Inflammatory macrophage treated with lipopolysaccharide for 4 hours (primary cell): ENCODE data around the gene MLC1.

Source experiments
- DNase-seq: peaks from one replicate; pipeline ENCODE4 v3.0.0-alpha.2; 2020

The MLC1 gene

DNA sequence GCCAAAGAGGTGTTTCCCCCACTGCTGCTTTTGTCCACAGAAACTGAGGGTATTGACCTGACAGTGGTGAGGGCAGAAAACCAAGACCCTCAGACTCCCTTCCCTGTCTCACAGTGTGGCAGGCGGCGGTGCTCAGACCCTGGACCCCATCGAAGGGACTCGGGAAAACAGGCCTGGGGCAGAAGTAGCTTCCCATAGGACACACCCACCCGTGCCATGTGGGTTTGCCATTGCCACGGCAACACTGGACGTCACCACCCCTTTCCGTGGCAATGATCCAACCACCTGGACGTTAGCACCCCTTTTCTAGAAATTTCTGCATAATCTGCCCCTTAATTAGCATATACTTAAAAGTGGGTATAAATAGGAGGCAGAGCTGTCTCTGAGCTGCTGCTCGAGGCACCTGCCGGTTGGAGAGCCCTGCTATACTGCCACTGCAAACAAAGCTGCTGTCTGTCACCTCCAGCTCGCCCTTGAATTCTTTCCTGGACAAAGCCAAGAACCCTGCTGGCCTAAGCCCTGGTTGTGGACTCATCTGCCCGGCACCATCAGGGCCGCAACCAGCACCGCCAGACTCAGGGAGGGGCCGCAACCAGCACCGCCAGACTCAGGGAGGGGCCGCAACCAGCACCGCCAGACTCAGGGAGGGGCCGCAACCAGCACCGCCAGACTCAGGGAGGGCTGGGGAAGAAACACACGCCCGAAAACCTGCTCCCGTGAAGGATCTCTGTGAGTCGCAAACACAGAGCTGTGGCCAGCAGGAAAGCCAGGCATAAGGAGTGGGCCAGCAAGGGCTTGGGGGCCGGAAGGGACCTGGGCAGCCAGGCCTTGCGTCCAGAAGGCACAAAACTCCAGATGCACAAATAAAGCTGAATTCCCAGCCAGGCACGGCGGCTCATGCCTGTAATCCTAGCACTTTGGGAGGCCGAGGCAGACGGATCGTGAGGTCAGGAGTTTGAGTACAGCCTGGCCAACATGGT lies 10.4 kb downstream of the MLC1 start:
- no peak for DNase-seq

DNA sequence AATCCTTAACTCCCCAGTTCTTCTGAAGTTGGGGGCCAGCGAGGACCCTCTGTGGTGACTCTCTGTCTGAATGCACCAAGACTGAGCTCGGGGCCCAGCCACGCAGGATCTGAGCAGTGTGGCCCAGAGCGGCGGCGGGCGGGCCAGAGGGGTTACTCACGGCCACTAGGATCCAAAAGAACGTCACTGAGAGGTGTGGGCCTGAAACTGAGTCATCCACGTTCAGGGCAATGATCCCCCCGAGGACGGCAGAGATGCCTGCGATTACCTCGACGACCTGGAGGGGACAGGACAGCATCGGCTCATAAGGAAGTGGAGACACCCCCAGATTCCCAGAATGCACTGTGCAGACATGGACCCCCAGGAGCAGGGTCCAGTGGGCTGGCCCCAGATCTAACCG lies 11.2 kb downstream of the MLC1 start:
- DNase-seq, result no peak

DNA sequence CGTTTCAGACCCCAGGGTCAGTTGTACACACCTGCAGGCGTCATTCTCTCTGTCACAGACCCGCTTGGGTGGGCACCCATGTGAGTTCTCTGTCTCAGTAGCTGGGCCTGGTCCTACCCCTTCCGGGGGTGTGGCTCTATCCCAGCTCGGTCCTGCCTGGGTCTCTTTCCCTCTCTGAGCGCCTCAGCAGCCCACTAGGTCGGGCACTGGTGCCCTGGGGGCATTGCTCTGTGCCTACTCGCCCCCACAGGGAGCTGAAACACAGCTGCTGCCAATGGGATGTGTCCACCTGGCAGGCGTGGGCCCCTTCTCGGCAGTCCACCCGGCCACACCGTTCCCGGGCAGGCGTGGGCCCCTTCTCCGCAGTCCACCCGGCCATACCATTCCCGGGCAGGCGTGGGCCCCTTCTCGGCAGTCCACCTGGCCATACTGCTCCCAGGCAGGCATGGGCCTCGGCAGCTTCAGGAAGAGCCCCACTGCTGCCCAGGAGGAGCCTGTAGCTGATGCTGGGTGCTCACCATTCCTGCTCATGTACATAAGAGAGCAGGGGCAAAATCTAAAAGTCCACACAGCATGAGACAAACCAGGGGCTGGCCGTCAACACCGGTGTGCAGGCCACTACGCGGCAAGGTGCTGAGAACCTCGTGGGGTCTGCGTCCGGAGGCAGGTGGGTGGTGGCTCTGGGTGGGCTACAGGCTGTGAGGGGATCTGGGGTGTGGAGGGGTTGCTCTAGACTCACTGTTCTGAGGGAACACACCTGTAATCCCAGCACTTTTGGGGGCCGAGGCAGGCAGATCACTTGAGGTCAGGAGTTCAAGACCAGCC lies 12.3 kb downstream of the MLC1 start:
- DNase-seq, result no peak

DNA sequence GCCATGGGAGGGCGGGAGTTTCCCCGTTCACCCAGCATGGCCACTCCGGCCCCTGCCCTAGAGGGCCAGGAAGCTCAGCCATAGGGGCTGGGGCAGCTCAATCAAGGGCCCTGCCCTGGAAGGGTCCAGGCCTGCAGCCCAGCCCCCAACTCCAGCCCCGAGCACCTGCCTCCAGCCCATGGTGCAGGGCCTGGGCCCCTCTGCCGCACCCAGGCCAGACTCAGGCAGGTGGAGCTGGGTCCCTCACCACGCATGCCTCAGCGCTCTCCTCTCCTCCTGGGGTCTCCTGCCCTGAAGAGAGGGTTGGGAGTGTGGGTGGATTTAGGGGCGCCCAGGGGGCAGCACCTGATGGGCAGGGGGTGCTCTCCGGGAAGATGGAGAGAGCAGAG lies 13.1 kb downstream of the MLC1 start:
- no peak for DNase-seq

DNA sequence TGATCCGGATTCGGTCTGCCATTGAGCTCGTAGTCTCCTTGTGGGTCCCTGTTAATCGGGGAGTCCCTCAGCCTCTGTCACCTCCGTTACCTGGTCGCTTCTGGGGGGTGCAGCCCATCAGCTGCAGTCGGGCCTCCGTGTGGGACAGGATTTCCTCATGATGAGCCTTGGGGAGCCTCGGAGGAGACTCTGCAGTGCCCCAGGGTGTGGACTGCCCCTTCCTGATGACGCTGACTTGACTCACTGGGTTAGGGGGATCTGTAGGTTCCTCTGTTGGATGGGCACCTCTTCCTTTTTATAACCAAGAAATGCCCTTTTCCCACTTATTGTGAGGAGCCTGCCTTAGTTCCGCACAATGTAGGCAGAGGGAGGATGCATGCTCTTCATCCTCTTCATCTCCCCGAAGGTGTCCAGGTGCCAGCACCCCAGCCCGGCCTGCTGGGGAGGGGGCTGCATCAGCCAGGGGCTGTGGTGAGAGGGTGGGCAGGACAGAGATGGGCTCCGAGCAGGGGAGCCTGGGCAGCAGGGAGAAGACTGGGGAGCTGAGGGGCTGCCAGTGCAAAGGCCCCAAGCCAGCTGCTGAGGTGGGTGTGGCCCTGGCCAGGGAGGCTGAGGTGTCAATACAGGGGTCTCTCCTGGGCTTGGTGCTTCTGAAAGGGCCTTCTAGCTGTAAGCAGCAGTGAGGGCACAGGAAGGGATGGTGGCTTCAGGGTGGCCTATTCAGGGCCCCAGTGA lies 13.6 kb downstream of the MLC1 start:
- DNase-seq, result no peak

DNA sequence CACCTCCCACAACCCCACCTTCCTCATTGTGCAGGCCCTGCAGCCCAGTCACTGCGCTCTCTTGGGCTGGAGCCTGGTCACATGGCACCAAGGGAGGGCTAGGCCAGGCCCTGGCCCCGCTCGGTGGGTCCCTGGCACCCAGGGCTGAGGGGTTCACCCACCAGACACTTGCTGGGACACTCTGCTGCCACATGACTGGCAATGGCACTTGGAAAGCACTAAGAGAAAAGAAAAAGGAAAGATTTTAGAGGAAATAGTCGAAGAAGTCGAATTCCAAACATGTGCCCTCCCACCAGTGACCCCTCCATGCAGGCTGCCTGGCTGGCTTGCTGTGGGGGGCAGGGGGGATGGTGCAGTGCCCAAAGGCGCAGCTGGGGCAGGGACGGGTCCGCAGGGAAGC lies 14.9 kb downstream of the MLC1 start:
- no peak for DNase-seq

DNA sequence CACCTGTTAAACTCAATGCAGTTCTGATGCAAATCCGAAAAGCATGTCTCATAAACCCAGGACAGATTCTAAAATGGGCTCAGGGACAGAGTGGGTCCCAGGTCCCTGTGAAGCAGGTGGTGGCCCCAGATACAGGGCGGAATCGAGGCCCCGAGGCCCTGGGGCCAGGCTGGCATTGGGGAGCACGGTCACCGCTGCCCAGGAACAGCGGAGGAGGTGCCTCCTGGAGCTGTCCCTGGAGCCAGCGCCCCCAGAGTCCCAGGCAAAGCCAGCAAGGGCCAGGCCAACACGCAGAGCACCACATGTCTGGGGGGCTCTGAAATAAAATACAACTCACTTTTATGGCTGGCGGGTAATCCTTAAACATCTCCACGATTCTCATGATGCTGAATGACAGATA lies 17.1 kb downstream of the MLC1 start:
- DNase-seq, result no peak

DNA sequence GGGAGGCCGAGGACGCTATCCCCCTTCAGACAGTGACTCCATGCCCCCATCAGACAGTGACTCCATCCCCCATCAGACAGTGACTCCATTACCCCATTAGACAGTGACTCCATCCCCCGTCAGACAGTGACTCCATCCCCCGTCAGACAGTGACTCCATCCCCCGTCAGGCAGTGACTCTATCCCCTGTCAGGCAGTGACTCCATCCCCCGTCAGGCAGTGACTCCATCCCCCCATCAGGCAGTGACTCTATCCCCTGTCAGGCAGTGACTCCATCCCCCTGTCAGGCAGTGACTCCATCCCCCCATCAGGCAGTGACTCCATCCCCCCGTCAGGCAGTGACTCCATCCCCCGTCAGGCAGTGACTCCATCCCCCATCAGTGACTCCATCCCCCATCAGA lies 18.0 kb downstream of the MLC1 start:
- DNase-seq, result no peak

DNA sequence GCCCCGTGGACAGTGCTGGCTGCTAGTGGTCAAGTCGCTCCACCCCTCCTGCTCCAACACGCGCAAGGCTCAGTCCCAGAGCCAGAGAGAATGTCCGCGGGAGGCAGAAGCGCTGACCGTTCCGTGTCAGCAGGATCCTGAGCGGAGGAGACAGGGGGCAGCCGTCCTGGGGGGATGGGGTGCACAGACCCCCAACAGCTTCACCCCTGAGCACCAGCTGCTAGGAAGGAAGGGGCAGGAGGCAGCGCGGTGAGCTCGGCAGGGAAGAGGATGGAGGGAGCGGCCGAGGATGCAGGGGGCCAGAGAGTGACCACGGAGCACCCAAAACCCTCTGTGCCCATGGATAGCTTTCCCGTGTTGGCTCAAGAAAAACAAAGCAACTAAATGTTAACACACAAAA lies 20.8 kb downstream of the MLC1 start:
- no peak for DNase-seq

DNA sequence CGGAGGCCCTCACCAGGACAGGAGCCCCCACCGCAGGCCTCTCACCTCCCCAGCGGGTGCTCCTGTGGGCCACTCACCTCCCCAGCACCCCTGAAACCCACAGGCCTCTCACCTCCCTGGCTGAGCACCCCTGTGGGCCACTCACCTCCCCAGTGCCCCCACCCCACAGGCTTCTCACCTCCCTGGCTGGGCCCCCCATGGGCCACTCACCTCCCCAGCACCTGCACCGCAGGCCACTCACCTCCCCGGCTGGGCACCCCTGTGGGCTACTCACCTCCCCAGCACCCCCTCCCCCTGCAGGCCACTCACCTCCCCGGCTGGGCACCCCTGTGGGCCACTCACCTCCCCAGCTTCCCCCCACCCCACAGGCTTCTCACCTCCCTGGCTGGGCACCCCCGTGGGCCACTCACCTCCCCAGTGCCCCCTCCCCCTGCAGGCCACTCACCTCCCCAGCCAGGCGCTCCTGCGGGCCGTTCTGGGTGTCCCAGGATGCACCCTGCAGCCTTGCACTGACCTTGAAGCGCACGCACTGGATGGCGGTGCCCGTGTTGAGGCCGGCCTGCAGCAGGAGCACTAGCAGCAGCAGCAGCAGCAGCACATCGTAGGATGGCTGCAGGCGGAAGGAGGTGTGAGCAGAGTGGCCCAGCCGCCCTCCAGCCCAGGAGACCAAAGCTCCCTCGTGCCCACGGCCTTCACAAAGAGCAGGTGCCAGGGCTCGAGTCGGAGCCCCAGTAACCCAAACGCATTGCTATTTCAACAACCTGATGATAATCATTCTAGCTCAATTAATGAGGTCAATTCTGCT lies 21.4 kb downstream of the MLC1 start:
- DNase-seq, result no peak

DNA sequence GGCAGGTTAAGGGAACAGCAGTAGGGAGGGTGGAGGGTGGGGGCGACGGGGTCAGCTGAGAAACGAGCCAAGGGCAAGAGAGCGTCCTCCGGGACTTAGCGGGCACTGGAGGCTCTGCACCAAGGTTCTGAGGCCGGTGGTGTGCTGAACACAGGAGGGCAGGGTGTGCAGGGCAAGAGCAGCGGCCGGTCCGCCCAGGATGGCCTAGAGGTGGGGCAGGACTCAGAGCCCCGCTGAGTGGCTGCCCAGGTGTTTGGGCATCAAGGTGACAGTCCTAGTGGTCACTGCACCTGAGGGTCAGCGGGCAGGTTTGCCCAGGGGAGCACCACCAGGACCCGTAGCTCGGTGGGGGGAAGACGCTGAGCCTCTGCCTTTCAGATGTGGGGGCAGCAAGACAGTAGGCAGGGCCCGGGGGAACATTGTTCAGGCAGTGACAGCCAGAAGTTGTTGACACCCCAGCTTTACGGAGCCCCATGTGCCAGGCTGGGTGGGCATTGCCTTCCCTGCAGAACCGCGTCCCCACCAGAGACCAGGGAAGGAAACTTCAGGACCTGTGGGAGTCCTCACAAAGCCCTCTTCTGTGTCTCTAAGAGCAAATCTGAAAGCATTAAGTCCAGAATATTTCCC lies 22.6 kb downstream of the MLC1 start:
- no peak for DNase-seq

DNA sequence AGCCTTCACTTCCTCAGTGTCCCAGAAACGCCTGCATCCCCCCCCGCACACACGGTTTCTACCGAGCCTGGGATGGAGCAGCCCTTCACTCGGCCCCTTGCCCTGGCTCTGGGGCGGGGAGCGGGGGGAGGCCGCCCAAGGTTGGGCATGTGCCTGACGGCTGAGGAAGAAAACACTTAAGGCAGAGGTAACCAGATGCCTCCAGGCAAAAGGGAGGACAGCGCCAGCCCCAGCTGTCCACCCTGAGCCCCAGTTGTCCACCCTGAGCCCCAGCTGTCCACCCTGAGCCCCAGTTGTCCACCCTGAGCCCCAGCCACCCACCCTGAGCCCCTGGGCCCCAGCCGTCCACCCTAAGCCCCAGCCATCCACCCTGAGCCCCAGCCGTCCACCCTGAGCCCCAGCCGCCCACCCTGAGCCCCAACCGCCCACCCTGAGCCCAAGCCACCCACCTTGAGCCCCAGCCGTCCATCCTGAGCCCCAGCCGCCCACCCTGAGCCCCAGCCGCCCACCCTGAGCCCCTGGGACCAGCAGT lies 23.3 kb downstream of the MLC1 start:
- DNase-seq, result no peak

DNA sequence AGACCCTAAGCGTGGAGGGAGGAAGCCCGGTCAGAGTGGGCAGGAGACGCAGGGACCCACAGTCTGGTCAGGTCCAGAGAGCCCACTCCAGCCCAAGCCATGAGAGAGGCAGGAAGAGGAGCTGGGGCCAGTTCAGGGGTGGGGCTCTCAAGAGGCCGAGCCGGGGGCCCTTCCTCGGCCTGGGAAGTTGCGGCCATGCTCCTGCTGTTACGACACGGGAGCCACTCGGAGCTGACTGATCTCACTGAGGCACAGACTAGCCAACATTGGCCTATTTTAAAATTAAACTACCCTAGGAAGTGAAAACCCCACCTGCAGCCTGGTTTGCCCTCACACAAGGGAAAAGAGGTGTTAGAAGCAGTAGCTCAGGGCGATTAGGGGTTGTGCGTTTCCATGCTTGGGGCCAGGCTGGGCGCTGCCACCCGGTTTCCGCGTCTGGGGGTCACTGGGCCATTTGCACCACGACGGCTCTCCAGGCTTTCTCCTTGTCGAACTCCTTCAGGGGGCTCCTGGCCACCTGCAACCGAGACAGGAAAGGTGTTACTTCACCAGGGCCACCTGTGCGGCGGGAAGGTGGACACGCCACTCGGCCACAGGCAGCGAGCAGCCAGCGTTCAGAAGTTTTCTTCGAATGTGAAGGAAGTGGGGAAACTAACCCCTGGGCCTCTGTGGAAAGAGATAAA lies 23.9 kb downstream of the MLC1 start:
- no peak for DNase-seq

DNA sequence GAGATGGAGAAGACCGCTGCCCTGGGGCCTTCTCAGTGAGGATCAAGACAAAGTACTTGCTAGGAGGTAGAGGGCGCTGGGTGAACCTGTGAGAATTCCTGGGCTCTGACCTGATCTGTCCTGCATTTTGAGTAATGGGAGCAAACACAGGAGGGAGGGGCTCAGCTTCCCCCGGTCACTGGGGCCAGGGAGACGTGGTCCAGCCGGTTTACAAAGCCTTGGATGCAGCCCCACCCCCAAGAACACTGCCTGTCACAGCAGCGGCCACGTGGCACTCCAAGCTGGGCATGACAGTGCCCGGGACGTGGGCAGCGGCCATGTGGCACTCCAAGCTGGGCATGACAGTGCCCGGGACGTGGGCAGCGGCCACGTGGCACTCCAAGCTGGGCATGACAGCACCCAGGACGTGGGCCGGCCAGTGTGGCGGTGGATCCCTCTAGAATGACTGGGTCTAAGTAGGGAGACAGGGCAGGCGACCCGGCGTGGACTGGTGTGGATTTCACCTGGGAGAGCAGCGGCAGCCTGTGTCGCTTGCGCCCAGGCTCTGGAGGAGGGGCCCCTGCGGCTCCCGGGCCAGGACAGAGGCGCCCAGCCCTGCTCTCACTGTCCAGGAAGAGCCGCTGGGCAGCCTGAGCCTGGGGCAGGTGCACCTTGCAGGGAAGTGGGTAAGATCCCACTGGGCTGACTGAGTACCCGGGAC lies 24.6 kb downstream of the MLC1 start:
- no peak for DNase-seq

DNA sequence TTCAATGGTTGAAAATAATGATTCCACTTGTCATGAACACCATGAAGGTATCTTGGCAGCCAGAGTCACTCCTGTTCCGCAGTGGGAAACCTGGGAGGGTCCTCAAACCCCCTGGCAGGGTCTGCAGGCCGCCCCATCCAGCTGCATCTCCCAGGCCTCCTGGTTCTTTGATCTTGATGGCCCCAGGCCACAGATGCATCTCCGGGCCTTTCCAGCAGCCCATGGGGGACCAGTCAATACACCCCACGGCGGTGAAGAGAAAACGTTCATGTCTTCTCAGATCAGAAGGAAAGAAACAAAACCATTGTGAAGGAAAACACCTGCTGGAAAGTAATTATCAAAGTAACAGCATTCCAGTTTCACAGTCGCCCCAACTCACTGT lies 25.4 kb downstream of the MLC1 start:
- DNase-seq, result no peak

DNA sequence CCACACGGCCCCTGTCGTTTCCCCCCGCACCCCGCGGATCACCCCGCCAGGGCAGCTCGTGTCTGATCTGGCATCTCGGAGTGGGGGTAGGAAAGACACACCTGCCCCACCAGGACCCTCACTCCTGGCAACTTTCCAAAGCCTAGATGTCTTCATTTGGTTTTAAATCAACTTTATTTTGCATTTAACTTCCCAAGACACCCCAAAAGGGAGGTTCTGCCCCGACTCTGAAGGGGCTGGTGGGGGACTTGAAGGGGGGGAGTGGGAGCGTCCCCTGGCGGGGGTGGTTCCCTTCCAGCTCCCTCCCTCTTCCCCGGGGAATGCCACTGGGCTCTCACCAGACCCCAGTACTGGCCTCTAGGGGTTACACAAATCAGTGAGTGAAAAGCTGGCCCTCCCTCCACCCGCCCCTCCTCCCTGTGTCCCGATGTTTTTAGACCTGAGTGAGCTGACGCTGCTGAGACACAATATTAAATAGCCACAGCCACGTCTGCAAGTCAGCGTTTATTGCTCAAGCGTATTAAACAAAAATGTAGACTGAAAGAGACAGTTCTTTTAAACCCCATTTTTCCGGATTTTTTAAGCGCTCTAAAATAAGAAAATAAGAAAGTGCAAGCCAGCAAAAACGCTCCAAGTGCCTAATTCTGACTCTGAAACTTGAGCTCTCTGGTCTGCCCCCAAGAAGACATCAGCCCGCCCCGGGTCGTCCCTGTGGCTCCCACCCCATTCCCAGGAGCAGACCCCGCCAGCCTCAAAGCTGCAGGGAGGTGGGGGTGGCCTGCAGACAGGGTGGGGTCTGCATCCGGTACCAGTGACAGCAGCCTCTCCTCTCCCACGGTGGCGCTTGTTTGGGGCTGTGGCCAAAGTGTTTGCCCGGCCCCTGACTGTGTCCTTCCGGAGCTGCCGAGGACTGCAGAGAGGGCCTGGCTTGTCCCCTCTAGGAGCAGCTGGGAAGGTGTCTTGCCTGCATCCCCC lies 26.0 kb downstream of the MLC1 start:
- no peak for DNase-seq

DNA sequence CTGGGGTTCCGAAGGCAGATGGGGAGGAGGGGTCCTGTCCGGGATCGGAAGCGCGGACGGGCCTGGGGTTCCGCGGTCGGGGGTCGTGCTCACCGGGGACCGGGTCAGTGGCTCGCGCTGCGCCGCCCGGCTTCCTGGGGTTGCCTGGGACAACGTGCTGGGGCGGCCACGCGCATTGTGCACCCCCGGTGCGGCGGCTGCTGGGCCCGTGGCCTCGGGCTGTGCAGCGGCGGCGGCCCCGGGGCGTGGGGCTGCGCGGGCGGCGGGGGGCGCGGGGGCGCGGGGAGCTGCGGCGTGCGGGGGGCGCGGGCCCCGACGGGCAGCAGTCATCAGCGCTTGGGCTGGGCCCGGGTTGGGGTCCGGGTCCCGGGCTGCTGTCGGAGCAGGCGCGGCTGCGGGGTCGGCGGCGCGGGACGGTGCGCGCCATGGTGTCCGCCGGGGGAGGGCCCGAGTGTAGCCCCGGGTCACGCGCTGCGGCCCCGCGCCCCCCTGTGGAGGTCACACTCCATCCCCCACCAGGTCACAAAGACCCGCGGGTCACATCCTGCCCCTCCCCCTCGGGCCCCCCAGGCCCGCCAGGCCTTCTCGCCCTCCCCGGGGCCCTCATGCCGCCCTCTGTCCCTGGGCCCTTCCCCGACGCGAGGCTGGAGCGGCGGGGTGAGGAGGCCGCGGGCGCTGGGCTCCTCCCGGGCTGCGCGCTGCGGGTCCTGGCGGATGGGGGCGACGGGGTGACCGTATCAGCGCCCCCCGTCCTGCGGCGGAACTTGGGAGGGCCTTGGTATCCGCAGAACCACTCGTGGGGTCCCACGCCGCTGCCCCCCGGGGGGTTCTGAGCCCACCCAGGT lies 26.9 kb downstream of the MLC1 start, which contains the start of gene TTLL8:
TSS of gene TTLL8 (minus strand) at position 238 of the 845 bp plus-strand sequence.
- DNase-seq, result no peak
